ENCODE results near the gene RALGAPA2. TPM values are rescaled to one million over a fixed set of nuclear protein-coding genes. Genes with fewer than 3 reads are reported as not detected.
A peak's percentile ranks its signal among the peaks of the same experiment; 100 is the strongest.

The RALGAPA2 gene
- total and polyA plus RNA-seq, 2 of the 13 experiments (the other 11 are each of a cell fraction or from before 2014, with no cell fraction given), result 13.8 to 17.7 TPM

DNA sequence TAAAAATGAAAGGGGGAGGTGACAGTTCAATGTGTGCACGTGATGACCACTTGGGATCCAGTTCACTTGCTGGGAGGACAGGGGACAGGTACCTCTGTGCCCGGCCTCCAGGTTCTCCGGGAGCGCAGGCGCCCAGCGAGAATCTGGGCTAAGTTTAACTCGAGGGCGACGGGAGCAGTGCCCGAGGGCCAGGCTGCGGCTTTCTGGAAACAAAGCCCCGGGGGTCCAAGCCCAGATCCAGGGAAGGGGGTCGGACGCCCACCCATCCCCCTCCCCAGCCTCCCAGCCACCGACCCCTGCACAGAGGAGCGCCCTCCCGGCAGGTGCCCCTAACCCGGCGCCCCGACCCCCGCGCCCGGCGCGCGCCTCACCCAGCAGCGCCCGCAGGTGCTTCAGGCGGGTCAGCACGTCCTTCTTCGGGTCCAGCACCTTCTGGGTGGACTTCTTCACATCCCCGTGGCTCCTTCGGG lies 405 bp downstream of the RALGAPA2 start (continued):
- no peak for TF ChIP-seq HDAC2 (CRISPR knock-in tag; IDR thresholded peaks at IDR 0.05)
- no peak for TF ChIP-seq MZF1 (CRISPR knock-in tag; IDR thresholded peaks at IDR 0.05; ENCODE audit: borderline replicate concordance)
- no peak for TF ChIP-seq ARNT (IDR thresholded peaks at IDR 0.05)
- TF ChIP-seq XBP1 (CRISPR knock-in tag; IDR thresholded peaks at IDR 0.05), result no peak
- no peak for TF ChIP-seq RFX3 (CRISPR knock-in tag; IDR thresholded peaks at IDR 0.05)
- TF ChIP-seq ZNF772 (CRISPR knock-in tag; IDR thresholded peaks at IDR 0.05), result no peak
- no peak for TF ChIP-seq MEIS2 (CRISPR knock-in tag; IDR thresholded peaks at IDR 0.05)
- TF ChIP-seq, protein P1, sequence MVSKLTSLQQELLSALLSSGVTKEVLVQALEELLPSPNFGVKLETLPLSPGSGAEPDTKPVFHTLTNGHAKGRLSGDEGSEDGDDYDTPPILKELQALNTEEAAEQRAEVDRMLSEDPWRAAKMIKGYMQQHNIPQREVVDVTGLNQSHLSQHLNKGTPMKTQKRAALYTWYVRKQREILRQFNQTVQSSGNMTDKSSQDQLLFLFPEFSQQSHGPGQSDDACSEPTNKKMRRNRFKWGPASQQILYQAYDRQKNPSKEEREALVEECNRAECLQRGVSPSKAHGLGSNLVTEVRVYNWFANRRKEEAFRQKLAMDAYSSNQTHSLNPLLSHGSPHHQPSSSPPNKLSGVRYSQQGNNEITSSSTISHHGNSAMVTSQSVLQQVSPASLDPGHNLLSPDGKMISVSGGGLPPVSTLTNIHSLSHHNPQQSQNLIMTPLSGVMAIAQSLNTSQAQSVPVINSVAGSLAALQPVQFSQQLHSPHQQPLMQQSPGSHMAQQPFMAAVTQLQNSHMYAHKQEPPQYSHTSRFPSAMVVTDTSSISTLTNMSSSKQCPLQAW (CRISPR knock-in tag; IDR thresholded peaks at IDR 0.05), result no peak
- TF ChIP-seq ZNF343 (CRISPR knock-in tag; IDR thresholded peaks at IDR 0.05), result no peak
- TF ChIP-seq HES4 (CRISPR knock-in tag; IDR thresholded peaks at IDR 0.05; ENCODE audit: borderline replicate concordance), result no peak
- no peak for TF ChIP-seq FLYWCH1 (CRISPR knock-in tag; IDR thresholded peaks at IDR 0.05)
- TF ChIP-seq, protein P2, sequence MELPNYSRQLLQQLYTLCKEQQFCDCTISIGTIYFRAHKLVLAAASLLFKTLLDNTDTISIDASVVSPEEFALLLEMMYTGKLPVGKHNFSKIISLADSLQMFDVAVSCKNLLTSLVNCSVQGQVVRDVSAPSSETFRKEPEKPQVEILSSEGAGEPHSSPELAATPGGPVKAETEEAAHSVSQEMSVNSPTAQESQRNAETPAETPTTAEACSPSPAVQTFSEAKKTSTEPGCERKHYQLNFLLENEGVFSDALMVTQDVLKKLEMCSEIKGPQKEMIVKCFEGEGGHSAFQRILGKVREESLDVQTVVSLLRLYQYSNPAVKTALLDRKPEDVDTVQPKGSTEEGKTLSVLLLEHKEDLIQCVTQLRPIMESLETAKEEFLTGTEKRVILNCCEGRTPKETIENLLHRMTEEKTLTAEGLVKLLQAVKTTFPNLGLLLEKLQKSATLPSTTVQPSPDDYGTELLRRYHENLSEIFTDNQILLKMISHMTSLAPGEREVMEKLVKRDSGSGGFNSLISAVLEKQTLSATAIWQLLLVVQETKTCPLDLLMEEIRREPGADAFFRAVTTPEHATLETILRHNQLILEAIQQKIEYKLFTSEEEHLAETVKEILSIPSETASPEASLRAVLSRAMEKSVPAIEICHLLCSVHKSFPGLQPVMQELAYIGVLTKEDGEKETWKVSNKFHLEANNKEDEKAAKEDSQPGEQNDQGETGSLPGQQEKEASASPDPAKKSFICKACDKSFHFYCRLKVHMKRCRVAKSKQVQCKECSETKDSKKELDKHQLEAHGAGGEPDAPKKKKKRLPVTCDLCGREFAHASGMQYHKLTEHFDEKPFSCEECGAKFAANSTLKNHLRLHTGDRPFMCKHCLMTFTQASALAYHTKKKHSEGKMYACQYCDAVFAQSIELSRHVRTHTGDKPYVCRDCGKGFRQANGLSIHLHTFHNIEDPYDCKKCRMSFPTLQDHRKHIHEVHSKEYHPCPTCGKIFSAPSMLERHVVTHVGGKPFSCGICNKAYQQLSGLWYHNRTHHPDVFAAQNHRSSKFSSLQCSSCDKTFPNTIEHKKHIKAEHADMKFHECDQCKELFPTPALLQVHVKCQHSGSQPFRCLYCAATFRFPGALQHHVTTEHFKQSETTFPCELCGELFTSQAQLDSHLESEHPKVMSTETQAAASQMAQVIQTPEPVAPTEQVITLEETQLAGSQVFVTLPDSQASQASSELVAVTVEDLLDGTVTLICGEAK (IDR thresholded peaks at IDR 0.05), result no peak
- TF ChIP-seq, protein P2 (CRISPR knock-in tag; IDR thresholded peaks at IDR 0.05), result 0 out of 2 replicates have a peak, but pooled peaks have one; percentile 0
- TF ChIP-seq, protein P3, sequence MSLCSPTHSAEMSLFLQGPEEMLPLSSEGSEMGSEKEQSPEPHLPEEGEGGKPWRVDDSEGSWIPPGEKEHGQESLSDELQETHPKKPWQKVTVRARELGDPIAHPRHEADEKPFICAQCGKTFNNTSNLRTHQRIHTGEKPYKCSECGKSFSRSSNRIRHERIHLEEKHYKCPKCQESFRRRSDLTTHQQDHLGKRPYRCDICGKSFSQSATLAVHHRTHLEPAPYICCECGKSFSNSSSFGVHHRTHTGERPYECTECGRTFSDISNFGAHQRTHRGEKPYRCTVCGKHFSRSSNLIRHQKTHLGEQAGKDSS (CRISPR knock-in tag; IDR thresholded peaks at IDR 0.05; ENCODE audit: borderline replicate concordance, low read depth), result peak; percentile 42; the same call in 1 of the 2 replicates
- no peak for TF ChIP-seq HNRNPLL (IDR thresholded peaks at IDR 0.05; ENCODE audit: low read depth, low read length, poor library complexity, severe bottlenecking)
- peak; percentile 38; the same call in 1 of the 2 replicates for TF ChIP-seq SMAD9 (CRISPR knock-in tag; IDR thresholded peaks at IDR 0.05)
- TF ChIP-seq MTA1 (CRISPR knock-in tag; IDR thresholded peaks at IDR 0.05; ENCODE audit: borderline replicate concordance), result no peak
- no peak for TF ChIP-seq HNRNPH1 (optimal IDR thresholded peaks at IDR 0.05; ENCODE audit: low read depth, low read length)
- TF ChIP-seq KAT8 (CRISPR knock-in tag; IDR thresholded peaks at IDR 0.05), result no peak
- TF ChIP-seq GPN1 (CRISPR knock-in tag; IDR thresholded peaks at IDR 0.05; ENCODE audit: borderline replicate concordance), result no peak
- no peak for TF ChIP-seq ZNF83 (CRISPR knock-in tag; IDR thresholded peaks at IDR 0.05; ENCODE audit: borderline replicate concordance)

Measured in HepG2 (cell line).